Breast epithelium (tissue), 4 donors: ENCODE data around the gene RBL2. TPM values are rescaled to one million over a fixed set of nuclear protein-coding genes. Genes with fewer than 3 reads are reported as not detected.

ENCODE experiments used
- DNase-seq, 2 donors: peaks; one replicate each; pipeline ENCODE4 v3.0.0-alpha.2; 2019; ENCODE audit warnings: low spot score in 2 of 2
- H3K27ac ChIP-seq, 2 donors: fragments of 200-600 bp; sonication (generic) in 1 of 2; one replicate each; pipeline ENCODE4 v1.5.1; 2016 to 2019; ENCODE audit warnings: mild to moderate bottlenecking in 1 of 2
- H3K27me3 ChIP-seq, 2 donors: fragments of 200-600 bp; sonication (generic) in 1 of 2; one replicate each; pipeline versions ENCODE4 v1.5.1 to v1.6.0; 2017 to 2019; ENCODE audit warnings: control low read depth in 1 of 2, mild to moderate bottlenecking in 1 of 2
- H3K36me3 ChIP-seq: fragments of 200-600 bp; one replicate; pipeline ENCODE4 v1.5.1; 2019
- H3K4me1 ChIP-seq, 2 donors: fragments of 200-600 bp; sonication (generic); one replicate each; pipeline ENCODE4 v1.5.1; 2016 to 2019; ENCODE audit warnings: control low read depth in 1 of 2
- H3K4me3 ChIP-seq, 3 donors: fragments of 200-600 bp; sonication (generic); 1 replicate in 2 of 3; 2 replicates in 1 of 3; pipeline ENCODE4 v1.5.1; 2016 to 2019; ENCODE audit warnings: mild to moderate bottlenecking in 3 of 3, moderate library complexity in 2 of 3
- H3K9me3 ChIP-seq, 2 donors: fragments of 200-600 bp; sonication (generic) in 1 of 2; one replicate each; pipeline ENCODE4 v1.5.1; 2016 to 2019; ENCODE audit warnings: control low read depth in 1 of 2
- POLR2A ChIP-seq: fragments of 450-650 bp; IDR thresholded peaks from one replicate; pipeline ENCODE4 v1.6.1; 2016; ENCODE audit warnings: antibody characterized with exemption, mild to moderate bottlenecking, moderate library complexity
- POLR2AphosphoS5 ChIP-seq, 3 donors: sonication (generic); formaldehyde crosslinking; IDR thresholded peaks; one replicate each; pipeline ENCODE4 v1.6.1; 2017; ENCODE audit warnings: antibody characterized with exemption in 3 of 3
- intact Hi-C: fragments of 100-400 bp; cut with DNase I; formaldehyde crosslinking; loops from one replicate; pipeline ENCODE4 v1.15.1; 2023; ENCODE audit warnings: low total_unique reads
- total RNA-seq, 3 donors: library from RNA; depleted of rRNA; stranded (reverse); fragments of >200 nt; gene quantifications; one replicate each; pipeline ENCODE4 v1.1.0, GENCODE V29; 2016
- TF ChIP-seq, protein P1 (sequence below), 3 donors: fragments of 450-650 bp; IDR thresholded peaks; one replicate each; pipeline ENCODE4 v1.5.1; 2016 to 2017; ENCODE audit warnings: antibody characterized with exemption in 3 of 3, mild to moderate bottlenecking in 3 of 3, moderate library complexity in 3 of 3

Gene RBL2
- total RNA-seq, 3 donors from 2014 or later = 118 to 146 (median 123) TPM

DNA sequence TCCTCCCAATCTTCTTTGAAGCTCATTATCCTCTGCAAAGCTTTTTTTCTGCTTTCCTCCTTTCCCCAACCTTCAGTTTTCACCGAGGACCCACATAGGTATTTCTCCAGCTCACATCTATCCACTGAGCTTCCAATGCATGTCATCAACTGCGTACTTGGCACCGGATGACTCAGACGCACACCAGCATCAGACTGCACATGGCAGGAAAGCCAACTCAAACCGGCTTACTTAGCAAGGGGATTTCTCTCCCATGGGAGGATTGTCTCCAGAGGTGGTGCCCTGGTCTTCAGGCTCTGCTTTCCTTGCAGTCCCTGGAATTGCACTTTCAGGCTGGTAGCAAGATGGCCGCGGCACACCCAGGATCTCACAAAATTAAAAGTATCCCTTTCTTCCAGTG, 70.4 kb downstream of the RBL2 start:
- H3K4me1 ChIP-seq = peaks cover 0 to 3% of the 10 kb centered on the region in 2 donors
- no peaks in the 10 kb centered on the region for H3K9me3 ChIP-seq
- intact Hi-C loops = no loop called here
- H3K4me3 ChIP-seq = no peak overlapping the region
- no peaks in the 10 kb centered on the region for H3K27me3 ChIP-seq
- TF ChIP-seq, protein P1, sequence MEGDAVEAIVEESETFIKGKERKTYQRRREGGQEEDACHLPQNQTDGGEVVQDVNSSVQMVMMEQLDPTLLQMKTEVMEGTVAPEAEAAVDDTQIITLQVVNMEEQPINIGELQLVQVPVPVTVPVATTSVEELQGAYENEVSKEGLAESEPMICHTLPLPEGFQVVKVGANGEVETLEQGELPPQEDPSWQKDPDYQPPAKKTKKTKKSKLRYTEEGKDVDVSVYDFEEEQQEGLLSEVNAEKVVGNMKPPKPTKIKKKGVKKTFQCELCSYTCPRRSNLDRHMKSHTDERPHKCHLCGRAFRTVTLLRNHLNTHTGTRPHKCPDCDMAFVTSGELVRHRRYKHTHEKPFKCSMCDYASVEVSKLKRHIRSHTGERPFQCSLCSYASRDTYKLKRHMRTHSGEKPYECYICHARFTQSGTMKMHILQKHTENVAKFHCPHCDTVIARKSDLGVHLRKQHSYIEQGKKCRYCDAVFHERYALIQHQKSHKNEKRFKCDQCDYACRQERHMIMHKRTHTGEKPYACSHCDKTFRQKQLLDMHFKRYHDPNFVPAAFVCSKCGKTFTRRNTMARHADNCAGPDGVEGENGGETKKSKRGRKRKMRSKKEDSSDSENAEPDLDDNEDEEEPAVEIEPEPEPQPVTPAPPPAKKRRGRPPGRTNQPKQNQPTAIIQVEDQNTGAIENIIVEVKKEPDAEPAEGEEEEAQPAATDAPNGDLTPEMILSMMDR (IDR thresholded peaks at IDR 0.05) = no peak
- TF ChIP-seq POLR2AphosphoS5 (IDR thresholded peaks at IDR 0.05) = no peak
- TF ChIP-seq POLR2A = no peak
- H3K36me3 ChIP-seq = no peaks in the 10 kb centered on the region
- H3K27ac ChIP-seq = peak overlapping the region; percentile 91 to 98
- DNase-seq = peak in 1 of 2 donors; percentile 20

DNA sequence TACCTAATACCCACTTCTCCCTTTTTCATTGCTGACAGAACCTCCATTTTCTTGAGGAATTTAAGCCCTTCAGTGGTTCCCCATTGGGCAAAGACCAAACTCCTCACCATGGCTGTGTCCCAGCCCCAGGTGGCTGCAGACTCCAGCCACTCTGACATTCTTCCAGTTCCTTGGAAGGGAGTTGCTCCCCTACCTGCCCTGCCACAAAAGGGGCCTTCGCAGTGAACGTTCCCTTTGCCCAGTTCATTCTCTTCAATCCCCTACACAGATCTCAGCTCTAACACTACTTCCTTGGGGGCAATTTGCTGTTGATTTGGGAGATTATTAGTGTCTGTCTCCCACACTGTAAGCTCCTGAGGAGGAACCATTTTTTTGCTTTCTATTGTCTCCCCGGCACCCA, 72.0 kb downstream of the RBL2 start:
- H3K27me3 ChIP-seq = no peaks in the 10 kb centered on the region
- no peak for TF ChIP-seq POLR2A
- no peak overlapping the region for H3K27ac ChIP-seq
- H3K4me3 ChIP-seq = no peak overlapping the region
- no peaks in the 10 kb centered on the region for H3K9me3 ChIP-seq
- H3K4me1 ChIP-seq = peaks cover 0 to 3% of the 10 kb centered on the region in 2 donors
- H3K36me3 ChIP-seq = no peaks in the 10 kb centered on the region
- intact Hi-C loops = no loop called here
- DNase-seq = peak in 1 of 2 donors; percentile 2

DNA sequence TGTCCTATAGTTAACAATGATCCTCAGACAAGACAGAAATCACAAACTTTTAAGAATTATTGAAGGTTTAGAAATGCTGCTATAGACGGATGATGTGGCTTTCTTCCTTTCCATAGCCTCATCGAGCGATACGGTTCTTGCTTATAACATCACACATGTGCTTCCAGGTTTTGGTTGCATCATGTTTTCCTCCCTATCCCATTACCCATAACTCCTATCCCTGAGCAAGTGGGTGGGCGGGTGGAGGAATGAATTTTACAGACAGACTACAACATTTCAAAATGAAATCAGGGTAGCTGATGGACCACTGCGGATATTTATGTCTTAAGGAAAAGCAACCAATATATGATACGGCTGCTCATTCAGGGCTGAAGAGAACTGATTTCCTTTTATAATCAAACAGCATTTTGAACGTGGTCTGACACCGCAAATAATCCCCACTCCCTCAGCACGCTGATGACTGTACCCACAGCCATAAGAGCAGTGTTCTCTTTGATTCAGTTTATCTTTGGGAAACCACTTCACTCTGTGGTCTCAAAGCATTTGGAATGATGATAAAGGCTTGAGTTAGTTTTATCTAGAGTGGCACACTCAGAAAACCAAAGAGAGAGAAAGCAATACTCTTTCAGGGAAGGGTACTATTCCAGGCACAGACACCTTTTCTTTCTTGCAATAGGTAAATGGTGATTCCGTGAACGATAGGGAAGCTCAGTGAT, 73.4 kb downstream of the RBL2 start:
- Histone ChIP-seq H3K27ac (no peak overlapping the region), H3K4me1 (peaks cover 0 to 3% of the 10 kb centered on the region in 2 donors), H3K27me3 (no peaks in the 10 kb centered on the region), H3K4me3 (no peak overlapping the region), H3K36me3 (no peaks in the 10 kb centered on the region), H3K9me3 (no peaks in the 10 kb centered on the region)
- intact Hi-C loops = no loop called here
- DNase-seq = peak in 1 of 2 donors; percentile 8
- TF ChIP-seq, protein P1 (IDR thresholded peaks at IDR 0.05) = no peak
- TF ChIP-seq POLR2AphosphoS5 (IDR thresholded peaks at IDR 0.05) = no peak

DNA sequence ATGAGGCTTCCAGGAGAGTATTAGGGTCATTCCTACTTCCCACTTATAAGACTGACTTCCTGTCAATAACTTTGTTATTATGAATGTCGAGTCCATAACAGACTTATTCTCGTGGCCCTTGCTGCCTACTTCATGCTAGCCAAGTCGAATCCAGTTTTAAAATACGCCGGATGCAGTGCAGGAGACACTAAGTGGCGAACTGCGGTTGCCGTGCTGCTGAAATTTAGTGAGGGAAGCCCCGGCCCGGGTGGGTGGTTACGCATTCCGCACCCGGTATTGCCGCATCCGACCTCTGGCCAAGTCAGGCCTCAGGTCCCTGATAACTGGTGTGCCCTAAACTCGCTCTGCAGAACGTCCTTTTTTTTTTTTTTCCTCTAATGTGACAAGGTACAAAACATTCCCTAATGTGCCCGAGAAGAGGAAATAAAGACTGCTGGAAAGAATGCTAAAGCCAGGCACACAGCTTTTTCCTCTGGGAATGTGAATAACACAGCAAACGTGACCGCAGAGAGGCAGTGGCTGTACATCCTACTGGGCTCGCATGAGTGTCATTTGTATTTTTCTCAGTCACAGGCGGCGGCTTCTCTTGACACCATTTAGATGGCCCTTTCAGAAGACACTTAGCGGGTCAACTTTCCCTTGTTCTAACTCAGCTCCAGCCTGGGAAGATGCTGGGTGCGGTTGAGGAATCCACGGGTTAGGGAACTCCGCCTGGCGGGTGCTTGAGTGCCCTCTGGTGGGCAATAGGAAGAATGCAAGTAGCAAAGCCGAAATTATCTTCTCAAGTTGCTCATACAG, 75.8 kb downstream of the RBL2 start:
- TF ChIP-seq, protein P1 (IDR thresholded peaks at IDR 0.05) = peak; percentile 88 to 93 (median 92)
- no peak for TF ChIP-seq POLR2AphosphoS5 (IDR thresholded peaks at IDR 0.05)
- no peak overlapping the region for H3K4me3 ChIP-seq
- H3K9me3 ChIP-seq = no peaks in the 10 kb centered on the region
- intact Hi-C loops = no loop called here
- peak overlapping the region; percentile 71 to 78 for H3K27ac ChIP-seq
- H3K36me3 ChIP-seq = no peaks in the 10 kb centered on the region
- no peaks in the 10 kb centered on the region for H3K4me1 ChIP-seq
- DNase-seq = peak; percentile 49 to 66
- no peaks in the 10 kb centered on the region for H3K27me3 ChIP-seq

DNA sequence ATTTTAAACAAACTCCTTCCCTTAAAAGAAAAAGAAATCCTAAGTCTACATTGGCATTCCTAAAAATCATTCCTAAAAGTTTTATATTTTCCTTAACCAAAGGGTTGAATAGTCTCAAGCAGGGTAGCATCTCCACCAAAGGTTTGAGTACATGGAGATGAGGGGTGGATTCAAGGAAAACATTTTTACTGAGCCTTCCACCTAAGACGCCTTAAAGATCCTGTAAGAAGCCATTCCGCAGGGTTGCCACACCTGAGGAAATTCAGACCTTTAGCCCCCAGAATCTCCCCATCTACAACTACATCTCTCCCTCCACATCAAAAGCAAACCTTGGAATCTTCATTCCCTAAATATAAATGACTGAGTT, 76.4 kb downstream of the RBL2 start:
- Histone ChIP-seq H3K9me3 (no peaks in the 10 kb centered on the region), H3K27me3 (no peaks in the 10 kb centered on the region), H3K4me3 (no peak overlapping the region), H3K27ac (peak overlapping the region; percentile 71 to 78), H3K4me1 (no peaks in the 10 kb centered on the region), H3K36me3 (no peaks in the 10 kb centered on the region)
- intact Hi-C loops = no loop called here
- DNase-seq = peak in 1 of 2 donors; percentile 5
- TF ChIP-seq POLR2AphosphoS5 (IDR thresholded peaks at IDR 0.05) (no peak), POLR2A (no peak)
- TF ChIP-seq, protein P1 (IDR thresholded peaks at IDR 0.05) = no peak
